Liver (tissue), 3 donors: ENCODE measurements around the gene LYRM4.

Experiments
- ATF3 ChIP-seq: IDR thresholded peaks from 2 replicates; pipeline ENCODE4 v1.6.1; 2016; ENCODE audit warnings: antibody characterized with exemption
- FOXA2 ChIP-seq: IDR thresholded peaks from 2 replicates; pipeline ENCODE4 v1.6.1; 2016; ENCODE audit warnings: antibody characterized with exemption
- SP1 ChIP-seq: IDR thresholded peaks from 2 replicates; pipeline ENCODE4 v1.6.1; 2018; ENCODE audit warnings: antibody characterized with exemption, mild to moderate bottlenecking
- TAF1 ChIP-seq: conservative IDR thresholded peaks from 2 replicates; pipeline ENCODE4 v1.6.1; 2016; ENCODE audit warnings: antibody characterized with exemption, mild to moderate bottlenecking
- TF ChIP-seq, protein P1 (sequence below): fragments of 150-350 bp; IDR thresholded peaks from 2 replicates; pipeline ENCODE4 v1.5.1; 2017; ENCODE audit warnings: improper control_type of control experiment, low read depth, low read length; ENCODE audit not compliant: missing input control
- donor health status: healthy.
- donor health status: healthy.

DNA sequence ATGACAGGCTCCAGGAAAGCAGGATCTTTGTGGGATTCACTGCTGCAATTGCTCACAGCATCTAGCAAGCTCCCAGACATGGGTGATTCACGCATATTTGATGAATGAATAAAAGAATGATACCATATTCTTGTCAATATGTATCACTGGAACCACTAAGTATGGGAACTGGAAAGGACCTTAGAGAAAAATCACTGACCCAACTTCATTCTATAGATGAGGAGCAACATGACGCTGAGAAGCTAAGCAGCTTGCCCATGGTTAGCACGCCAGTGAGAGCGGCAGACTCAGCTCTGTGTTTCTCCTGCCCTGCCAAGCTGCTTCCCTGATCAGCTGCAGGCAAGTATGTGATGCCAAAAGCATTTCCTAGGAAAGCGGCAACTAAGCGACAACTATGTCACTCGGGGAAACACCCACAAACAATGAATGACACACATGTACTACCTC is 108.8 kb downstream of the LYRM4 start:
- TF ChIP-seq, protein P1, sequence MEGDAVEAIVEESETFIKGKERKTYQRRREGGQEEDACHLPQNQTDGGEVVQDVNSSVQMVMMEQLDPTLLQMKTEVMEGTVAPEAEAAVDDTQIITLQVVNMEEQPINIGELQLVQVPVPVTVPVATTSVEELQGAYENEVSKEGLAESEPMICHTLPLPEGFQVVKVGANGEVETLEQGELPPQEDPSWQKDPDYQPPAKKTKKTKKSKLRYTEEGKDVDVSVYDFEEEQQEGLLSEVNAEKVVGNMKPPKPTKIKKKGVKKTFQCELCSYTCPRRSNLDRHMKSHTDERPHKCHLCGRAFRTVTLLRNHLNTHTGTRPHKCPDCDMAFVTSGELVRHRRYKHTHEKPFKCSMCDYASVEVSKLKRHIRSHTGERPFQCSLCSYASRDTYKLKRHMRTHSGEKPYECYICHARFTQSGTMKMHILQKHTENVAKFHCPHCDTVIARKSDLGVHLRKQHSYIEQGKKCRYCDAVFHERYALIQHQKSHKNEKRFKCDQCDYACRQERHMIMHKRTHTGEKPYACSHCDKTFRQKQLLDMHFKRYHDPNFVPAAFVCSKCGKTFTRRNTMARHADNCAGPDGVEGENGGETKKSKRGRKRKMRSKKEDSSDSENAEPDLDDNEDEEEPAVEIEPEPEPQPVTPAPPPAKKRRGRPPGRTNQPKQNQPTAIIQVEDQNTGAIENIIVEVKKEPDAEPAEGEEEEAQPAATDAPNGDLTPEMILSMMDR, result no peak
- TF ChIP-seq ATF3 (no peak), TAF1 (no peak), FOXA2 (no peak), SP1 (no peak)
